ENCODE measurements around the gene NTRK2.
"Not testable (repeated sequence)": the region's sequence is repeated elsewhere in the genome, so short reads cannot be mapped to it uniquely, and the experiment has no call there.

The NTRK2 gene

DNA sequence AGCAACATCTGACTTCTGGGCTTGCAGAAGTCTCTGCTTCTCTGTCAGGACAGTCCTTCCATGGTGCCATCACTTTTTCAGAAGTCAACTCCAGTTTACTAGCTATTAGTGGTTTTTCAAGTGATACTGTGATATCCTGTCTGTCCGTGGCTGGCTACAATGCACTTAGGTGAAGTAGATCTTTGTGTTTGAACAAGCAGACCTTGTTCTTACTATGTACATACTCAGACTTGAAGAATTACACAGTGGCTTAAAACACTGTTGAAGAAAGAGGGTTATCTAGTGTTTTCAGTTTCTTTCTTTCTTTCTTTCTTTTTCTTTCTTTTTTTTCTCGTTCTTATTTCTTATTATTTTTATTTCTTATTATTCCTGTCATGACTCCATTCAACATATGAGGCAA lies 228.7 kb downstream of the NTRK2 start:
- no peaks in the 10 kb centered on the region for H3K36me3 ChIP-seq (ENCODE audit: insufficient read depth, low read length)
- H3K4me3 ChIP-seq (ENCODE audit: low read length, poor library complexity, severe bottlenecking) = no peak overlapping the region
- no peak overlapping the region for H3K4me2 ChIP-seq (ENCODE audit: low read depth, low read length, poor library complexity, severe bottlenecking)
- no peaks in the 10 kb centered on the region for H3K4me1 ChIP-seq (ENCODE audit: insufficient read depth, low read length, poor library complexity, severe bottlenecking)
- H3K27me3 ChIP-seq (ENCODE audit: insufficient read depth, low read length, poor library complexity, severe bottlenecking) = no peaks in the 10 kb centered on the region
- no peaks in the 10 kb centered on the region for H4K20me1 ChIP-seq (ENCODE audit: insufficient read depth, low read length, poor library complexity, severe bottlenecking)
- H3K9me2 ChIP-seq (replicated peaks; ENCODE audit: low read depth, low read length) = no peaks in the 10 kb centered on the region
- H3K79me2 ChIP-seq (ENCODE audit: insufficient read depth, low read length) = no peaks in the 10 kb centered on the region
- no peak for TF ChIP-seq EZH2phosphoT487 (IDR thresholded peaks at IDR 0.05; ENCODE audit: borderline replicate concordance)
- TF ChIP-seq CTCF (conservative IDR thresholded peaks at IDR 0.05; ENCODE audit: low read length) = no peak
- 0 out of 2 replicates have a peak, but pooled peaks cover 3% of the 10 kb centered on the region for H3K9me3 ChIP-seq (ENCODE audit: insufficient read depth, low read depth, low read length)
- no peak overlapping the region for H2AFZ ChIP-seq (ENCODE audit: low read length)
- no peak overlapping the region for H3K9ac ChIP-seq (ENCODE audit: low read depth, low read length, poor library complexity, severe bottlenecking)
- H3F3A ChIP-seq (ENCODE audit: low read depth) = no peaks in the 10 kb centered on the region

DNA sequence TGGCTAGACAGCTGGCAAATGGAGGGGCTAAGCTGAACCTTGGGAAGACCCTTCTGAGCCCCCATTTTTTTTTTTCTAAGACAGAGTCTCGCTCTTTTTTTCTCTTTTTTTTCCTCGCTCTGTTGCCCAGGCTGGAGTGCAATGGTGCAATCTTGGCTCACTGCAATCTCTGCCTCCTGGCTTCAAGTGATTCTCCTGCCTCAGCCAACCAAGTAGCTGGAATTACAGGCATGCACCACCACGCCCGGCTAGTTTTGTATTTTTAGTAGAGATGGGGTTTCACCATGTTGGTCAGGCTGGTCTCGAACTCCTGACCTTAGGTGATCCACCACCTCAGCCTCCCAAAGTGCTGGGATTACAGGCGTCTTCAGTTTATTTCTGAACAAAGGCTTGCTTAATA lies 229.1 kb downstream of the NTRK2 start:
- H4K20me1 ChIP-seq (ENCODE audit: insufficient read depth, low read length, poor library complexity, severe bottlenecking); H3K4me2 ChIP-seq (ENCODE audit: low read depth, low read length, poor library complexity, severe bottlenecking); H3K27me3 ChIP-seq (ENCODE audit: insufficient read depth, low read length, poor library complexity, severe bottlenecking): not testable (repeated sequence)

GRCh38 chr9:84899326-84899725 lies 229.8 kb downstream of the NTRK2 start:
- Histone ChIP-seq H2AFZ (ENCODE audit: low read length) (no peak overlapping the region), H3K79me2 (ENCODE audit: insufficient read depth, low read length) (no peaks in the 10 kb centered on the region), H3K9ac (ENCODE audit: low read depth, low read length, poor library complexity, severe bottlenecking) (no peak overlapping the region), H3K9me3 (ENCODE audit: insufficient read depth, low read depth, low read length) (0 out of 2 replicates have a peak, but pooled peaks cover 3% of the 10 kb centered on the region), H3K4me3 (ENCODE audit: low read length, poor library complexity, severe bottlenecking) (no peak overlapping the region), H3K9me2 (replicated peaks; ENCODE audit: low read depth, low read length) (no peaks in the 10 kb centered on the region), H3F3A (ENCODE audit: low read depth) (no peaks in the 10 kb centered on the region), H3K4me1 (ENCODE audit: insufficient read depth, low read length, poor library complexity, severe bottlenecking) (no peaks in the 10 kb centered on the region), H3K27me3 (ENCODE audit: insufficient read depth, low read length, poor library complexity, severe bottlenecking) (no peaks in the 10 kb centered on the region), H3K36me3 (ENCODE audit: insufficient read depth, low read length) (no peaks in the 10 kb centered on the region), H3K4me2 (ENCODE audit: low read depth, low read length, poor library complexity, severe bottlenecking) (no peak overlapping the region), H4K20me1 (ENCODE audit: insufficient read depth, low read length, poor library complexity, severe bottlenecking) (no peaks in the 10 kb centered on the region)
- TF ChIP-seq EZH2phosphoT487 (IDR thresholded peaks at IDR 0.05; ENCODE audit: borderline replicate concordance) (no peak), CTCF (conservative IDR thresholded peaks at IDR 0.05; ENCODE audit: low read length) (no peak)

More for the DNA sequence above, 229.1 kb downstream of the NTRK2 start:
- not testable (repeated sequence) for H3F3A ChIP-seq (ENCODE audit: low read depth); H3K79me2 ChIP-seq (ENCODE audit: insufficient read depth, low read length); H2AFZ ChIP-seq (ENCODE audit: low read length); H3K4me3 ChIP-seq (ENCODE audit: low read length, poor library complexity, severe bottlenecking); H3K4me1 ChIP-seq (ENCODE audit: insufficient read depth, low read length, poor library complexity, severe bottlenecking); H3K36me3 ChIP-seq (ENCODE audit: insufficient read depth, low read length); H3K9ac ChIP-seq (ENCODE audit: low read depth, low read length, poor library complexity, severe bottlenecking); H3K9me3 ChIP-seq (ENCODE audit: insufficient read depth, low read depth, low read length); H3K9me2 ChIP-seq (replicated peaks; ENCODE audit: low read depth, low read length)

DNA sequence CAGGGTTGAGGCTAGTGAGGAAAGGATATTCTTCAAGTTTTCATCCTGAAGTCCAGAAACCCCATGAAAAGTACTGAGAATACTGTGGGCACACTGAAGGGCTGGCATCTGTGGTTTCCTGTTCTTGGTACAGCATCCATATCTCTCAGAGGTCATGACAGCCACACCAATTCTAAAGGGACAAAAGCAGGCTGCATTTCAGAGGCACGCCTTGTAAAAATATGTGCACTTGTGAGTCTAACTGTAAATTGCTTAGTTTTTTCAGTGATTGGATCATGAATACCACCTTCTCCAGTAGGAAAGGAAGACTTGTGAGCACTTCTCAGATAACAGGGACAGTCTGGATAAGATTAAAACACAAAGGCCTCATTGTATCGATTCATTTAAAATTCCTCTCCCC lies 230.9 kb downstream of the NTRK2 start:
- H3K9me3 ChIP-seq (ENCODE audit: insufficient read depth, low read depth, low read length) = 0 out of 2 replicates have a peak, but pooled peaks cover 3% of the 10 kb centered on the region
- TF ChIP-seq CTCF (conservative IDR thresholded peaks at IDR 0.05; ENCODE audit: low read length) (no peak), EZH2phosphoT487 (IDR thresholded peaks at IDR 0.05; ENCODE audit: borderline replicate concordance) (no peak)
- no peak overlapping the region for H3K4me3 ChIP-seq (ENCODE audit: low read length, poor library complexity, severe bottlenecking)
- H3K4me1 ChIP-seq (ENCODE audit: insufficient read depth, low read length, poor library complexity, severe bottlenecking) = no peaks in the 10 kb centered on the region
- no peaks in the 10 kb centered on the region for H4K20me1 ChIP-seq (ENCODE audit: insufficient read depth, low read length, poor library complexity, severe bottlenecking)
- H3K4me2 ChIP-seq (ENCODE audit: low read depth, low read length, poor library complexity, severe bottlenecking) = no peak overlapping the region
- no peaks in the 10 kb centered on the region for H3K9me2 ChIP-seq (replicated peaks; ENCODE audit: low read depth, low read length)
- no peaks in the 10 kb centered on the region for H3F3A ChIP-seq (ENCODE audit: low read depth)
- no peaks in the 10 kb centered on the region for H3K27me3 ChIP-seq (ENCODE audit: insufficient read depth, low read length, poor library complexity, severe bottlenecking)
- no peak overlapping the region for H2AFZ ChIP-seq (ENCODE audit: low read length)
- no peak overlapping the region for H3K9ac ChIP-seq (ENCODE audit: low read depth, low read length, poor library complexity, severe bottlenecking)
- H3K36me3 ChIP-seq (ENCODE audit: insufficient read depth, low read length) = no peaks in the 10 kb centered on the region
- H3K79me2 ChIP-seq (ENCODE audit: insufficient read depth, low read length) = no peaks in the 10 kb centered on the region

All from Loucy (cell line).